Measurements from ENCODE around the gene NAV2.
"Not testable (repeated sequence)": the region's sequence is repeated elsewhere in the genome, so short reads cannot be mapped to it uniquely, and the experiment has no call there.

NAV2 gene

DNA sequence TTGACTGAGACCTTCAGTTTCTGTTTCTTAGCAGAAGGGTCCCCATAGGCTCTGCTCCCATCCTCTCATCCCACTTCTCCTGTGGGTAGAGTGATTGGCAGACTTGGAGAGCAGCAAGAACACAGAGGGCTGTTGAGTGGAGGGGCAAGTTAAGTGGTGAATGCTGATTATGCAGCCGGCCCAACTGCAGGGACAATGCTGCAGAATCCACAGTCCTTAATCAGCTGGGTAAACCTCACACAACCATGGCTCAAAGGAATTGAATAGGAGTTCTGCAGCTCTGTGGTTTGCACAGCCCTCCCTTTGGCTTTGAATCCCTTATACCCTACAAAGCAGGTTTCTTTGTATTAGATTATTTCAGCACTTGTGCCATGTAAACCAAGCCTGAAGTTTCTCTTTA is 161.1 kb downstream of the NAV2 start:
- no peak for DNase-seq

DNA sequence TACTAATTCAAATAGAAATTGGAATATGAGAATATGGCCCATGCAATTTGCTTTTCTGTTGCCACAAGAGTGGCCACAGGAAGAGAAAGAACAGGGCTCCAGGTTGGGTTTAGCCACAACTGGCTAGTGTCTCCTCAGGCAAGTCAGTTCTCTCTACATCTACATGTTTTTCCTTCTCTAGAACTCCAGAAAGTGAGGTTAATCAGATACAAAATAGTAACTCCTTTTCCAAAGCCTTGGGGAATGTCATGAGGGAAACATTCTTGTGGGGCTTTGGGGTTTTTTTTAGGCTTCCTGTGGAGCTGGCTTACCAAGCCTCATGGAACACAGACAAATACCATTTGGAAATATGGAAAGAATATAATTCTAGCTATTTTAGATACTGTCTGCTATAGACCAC is 161.6 kb downstream of the NAV2 start:
- DNase-seq, result no peak

DNA sequence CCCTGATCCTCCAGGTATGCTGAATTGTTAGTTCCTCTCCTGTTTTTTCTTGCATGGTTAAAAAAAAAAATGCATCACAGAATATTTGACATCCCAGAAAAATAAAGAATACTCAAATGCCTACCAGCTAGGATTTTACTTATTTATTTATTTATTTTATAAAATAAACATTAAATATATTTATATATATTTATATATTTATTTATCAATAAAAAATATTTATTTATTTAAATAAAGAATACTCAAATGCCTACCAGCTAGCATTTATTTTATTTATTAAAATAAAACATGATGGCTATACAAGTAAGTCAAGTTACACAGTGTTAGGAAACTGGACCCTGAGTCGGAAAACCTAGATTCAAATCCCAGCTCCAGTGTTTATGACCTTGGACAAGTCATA is 164.1 kb downstream of the NAV2 start:
- DNase-seq, result no peak

DNA sequence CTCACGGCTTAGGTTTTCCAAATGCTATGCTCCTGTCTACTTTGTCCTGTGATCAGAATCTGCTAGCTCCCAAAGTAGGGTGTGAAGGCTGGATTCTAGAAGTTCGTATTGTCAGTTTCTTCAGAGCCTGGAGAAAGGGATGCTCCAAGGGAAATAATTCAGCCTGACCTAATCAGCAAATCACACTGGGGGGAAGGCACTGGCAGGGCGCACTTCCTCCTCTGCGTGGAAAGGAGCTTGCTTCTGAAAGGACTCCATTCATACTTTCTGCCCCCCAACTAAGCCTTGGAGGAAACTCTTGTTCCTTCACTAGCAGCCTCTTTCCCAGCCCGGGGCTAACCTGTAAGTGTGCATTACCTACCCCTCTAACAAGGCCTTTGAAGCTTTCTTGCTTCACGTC is 165.9 kb downstream of the NAV2 start:
- no peak for DNase-seq

DNA sequence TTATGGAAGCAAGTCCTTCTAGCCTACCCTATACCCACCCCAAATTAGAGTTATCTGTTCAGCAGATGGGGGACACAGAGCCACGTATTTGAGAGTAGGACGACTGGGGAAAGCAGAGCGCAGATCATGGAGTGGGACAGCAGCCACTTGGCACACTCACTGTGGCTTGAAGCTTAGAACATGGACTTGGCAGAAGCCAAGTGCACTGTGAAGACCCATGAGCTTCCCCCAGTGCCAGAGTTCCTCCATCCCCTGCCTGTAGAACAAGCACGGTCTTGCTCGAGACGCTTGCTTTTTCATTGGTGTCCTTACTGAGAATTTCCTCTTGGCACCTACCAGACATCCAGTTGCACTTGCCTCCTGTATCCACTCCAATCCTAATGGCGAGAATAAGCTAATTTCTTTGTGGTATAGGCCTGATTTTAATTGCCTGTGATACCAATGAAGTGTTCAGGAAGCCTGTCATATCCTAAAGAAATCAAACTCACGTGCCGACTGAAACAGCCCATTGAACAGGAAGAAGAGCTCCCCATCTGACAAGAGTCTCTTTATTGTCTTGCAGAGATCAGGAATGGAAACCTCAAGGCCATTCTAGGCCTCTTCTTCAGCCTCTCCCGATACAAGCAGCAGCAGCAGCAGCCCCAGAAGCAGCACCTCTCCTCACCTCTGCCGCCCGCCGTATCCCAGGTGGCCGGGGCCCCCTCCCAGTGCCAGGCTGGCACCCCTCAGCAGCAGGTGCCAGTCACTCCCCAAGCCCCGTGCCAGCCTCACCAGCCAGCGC is 166.9 kb downstream of the NAV2 start:
- no peak for DNase-seq

DNA sequence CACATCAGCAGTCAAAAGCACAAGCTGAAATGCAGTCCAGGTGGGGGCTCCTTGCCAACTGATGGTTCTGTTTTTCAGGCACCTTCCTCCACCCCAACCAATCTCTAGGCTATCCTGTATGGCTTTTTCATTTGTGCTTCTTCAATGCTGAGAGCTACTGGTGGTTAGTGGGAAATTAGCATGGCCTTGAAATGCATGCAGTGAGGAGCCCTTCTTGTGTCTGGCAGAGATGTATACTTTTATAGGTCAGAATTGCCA is 167.4 kb downstream of the NAV2 start:
- DNase-seq, result no peak

DNA sequence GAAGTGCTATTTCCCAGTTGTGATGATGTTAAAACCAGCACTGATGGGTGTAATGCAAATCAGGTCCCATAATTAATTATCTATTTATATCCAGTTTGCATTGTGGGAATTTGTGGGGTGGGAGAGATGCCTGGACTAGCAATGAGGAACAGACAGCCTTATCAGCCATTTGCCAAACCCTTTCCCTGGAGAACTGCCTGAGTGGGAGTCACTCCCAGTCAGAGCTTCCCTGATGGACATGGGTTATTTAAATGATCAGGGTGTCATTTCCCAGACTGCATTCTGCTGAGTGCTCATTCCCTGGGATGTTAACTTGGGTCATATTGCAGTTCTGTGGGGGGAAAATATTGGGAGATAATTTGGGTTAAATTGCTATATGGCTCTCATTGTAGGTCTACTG is 168.5 kb downstream of the NAV2 start:
- no peak for DNase-seq

DNA sequence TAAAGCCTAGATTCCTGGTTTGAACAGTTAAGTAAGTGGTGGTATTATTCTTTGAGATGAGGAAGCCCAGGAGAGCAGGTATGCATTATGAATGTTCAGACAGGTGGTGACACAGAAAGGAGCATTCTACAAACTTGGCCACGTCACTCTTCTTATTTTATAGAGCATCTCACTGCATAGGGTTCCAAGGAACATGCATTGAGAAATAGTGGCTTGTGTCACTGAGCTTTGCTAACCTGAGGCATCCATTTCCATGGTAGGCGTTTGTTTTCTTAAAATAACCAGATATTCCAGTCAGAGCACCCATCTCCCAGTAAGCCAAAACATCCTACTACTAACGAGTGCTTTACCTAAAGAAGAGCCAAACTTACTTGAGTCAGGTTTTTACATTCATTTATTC is 169.7 kb downstream of the NAV2 start:
- DNase-seq, result no peak

DNA sequence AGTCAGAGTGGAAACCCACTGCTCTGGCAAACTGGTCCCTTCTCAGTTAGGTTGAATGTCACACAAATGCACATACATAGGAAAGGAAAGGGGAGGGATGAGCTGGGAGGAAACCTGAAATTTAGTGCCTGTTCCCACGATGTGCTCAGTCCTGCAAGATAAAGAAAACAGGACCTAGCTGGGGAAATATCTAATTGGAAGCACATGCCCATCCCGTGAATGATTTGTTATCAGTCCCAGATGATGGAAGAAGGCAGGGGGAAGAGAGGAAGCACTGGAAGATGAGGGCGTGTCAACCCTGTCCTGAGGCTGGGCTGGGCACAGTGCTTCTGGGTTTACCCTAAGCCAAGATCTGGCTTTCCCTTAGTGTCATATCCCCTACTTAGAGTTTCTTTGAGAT is 173.9 kb downstream of the NAV2 start:
- no peak for DNase-seq

DNA sequence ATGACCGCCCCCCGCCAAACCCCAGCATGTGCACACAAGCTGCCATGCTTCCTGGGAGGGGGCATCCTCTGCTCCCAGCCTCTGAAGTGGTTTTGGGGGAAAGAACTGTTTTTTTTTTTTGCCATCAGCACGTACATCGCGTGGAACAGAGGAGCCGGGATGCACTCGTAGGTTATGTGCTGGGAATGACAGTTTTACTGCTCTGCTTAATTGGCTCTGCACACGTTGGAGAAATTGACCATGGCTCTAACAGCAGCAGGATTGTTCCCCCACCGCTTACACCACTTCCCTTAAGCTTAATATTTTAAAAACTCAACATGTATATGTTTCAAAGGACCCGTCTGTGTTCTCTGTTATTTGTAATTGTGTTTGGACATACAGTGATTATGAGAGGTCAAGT is 175.2 kb downstream of the NAV2 start:
- no peak for DNase-seq

DNA sequence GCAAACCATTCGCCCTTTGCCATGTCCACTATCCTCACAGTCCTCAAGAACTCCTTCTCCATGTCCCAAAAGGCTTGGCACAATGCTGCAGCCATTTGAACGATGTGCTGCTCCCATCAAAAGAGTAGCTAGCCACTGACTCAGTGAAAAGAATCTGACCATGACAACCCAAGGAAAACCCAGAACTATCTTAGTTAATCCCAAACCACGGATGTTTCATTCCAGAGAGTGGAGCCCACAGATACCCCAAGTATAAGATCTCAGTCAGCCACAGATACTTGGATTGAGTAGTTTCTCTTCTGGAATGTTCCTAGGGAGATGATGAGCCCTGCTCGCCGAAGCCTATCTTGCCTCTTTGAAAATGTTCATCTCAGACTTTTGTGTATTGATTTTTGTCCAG is 176.9 kb downstream of the NAV2 start:
- no peak for DNase-seq

DNA sequence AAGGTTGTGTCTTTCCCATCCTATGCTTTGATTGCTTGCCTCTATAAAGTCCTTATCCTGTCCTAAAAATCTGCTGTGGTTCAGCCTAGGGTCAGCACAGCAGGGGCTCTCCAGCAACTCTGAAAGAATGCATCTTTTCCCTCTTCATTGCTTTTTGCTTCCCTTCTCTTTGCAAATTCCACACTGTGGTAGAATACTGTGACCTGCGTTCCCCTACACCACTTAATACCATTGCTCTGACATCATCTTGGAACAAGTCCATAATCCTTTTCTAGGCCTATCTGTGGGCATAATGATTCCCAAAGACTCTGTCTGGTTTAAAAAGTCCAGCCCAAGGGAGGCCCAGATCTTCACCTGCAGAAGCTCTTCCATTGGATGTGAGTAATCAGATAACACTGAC is 177.7 kb downstream of the NAV2 start:
- no peak for DNase-seq

DNA sequence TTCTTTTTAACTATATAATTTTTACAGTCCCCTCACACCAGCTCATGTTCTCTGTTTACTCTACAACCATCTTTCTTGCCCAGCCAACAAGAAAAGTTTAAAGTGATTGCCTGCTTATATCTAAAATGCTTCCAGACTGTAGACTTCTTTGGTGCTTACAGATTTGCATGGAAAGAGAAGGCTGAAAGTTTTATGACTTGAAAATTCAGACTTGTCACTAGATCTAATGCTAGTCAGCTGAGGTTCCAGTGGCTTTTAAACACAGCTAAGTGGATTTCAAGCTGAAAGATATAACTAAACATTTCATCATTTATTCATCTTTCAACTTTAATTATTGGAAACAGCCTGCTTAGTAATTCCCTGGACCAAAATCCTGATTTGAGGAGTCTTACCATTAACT is 178.4 kb downstream of the NAV2 start:
- DNase-seq, result no peak

DNA sequence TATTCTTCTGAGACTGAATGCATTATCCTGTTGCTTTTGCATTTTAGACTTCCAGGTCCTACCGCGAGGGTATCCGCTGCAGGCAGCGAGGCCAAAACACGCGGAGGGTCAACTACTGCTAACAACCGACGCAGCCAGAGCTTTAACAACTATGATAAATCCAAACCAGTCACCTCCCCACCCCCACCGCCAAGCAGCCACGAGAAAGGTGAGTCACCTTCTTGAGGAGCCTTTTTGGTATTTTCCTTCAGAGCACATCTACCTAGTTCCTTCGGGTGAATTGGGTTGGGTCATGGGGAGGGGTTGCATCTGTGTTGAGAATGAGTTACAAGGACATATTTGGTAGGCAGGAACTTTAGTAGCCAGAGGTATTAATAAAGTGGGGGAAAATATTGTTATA is 179.8 kb downstream of the NAV2 start:
- no peak for DNase-seq

DNA sequence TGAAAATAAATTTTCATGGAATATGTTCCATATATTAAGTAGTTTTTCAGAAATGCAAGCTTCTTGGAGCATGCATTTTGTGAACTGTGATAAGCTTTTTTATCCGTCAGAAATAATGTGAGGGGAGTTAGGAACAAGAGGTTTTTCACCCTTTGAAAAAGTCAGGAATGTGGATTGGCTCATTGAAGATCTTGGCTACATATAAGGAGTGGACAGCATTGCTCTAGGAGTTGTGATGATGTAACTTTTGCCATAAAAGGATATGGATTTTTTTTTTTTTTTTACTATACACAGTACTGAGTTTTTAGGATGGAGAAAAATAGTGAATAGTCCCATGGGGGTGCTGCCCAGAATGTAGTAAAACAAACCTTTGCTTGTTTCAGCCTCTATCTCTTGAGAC is 180.2 kb downstream of the NAV2 start:
- no peak for DNase-seq

DNA sequence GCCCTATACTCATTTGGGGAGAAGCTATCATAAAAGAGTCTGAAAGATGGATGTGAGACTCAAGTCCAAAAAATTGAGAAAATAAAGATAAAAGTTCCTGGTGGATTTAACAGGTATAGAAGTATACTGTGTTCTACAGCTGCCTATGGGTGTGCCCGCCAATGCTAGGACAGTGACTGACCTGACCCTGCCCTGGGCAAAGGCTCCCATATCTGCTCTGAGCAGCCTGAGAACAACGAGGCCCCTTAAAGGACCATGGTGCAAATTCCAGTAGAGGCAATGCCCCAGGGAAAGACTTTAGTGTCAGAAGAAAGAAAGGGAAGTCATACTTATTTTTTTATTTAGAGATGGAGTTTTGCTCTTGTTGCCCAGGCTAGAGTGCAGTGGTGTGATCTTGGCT is 181.8 kb downstream of the NAV2 start:
- DNase-seq, result no peak

DNA sequence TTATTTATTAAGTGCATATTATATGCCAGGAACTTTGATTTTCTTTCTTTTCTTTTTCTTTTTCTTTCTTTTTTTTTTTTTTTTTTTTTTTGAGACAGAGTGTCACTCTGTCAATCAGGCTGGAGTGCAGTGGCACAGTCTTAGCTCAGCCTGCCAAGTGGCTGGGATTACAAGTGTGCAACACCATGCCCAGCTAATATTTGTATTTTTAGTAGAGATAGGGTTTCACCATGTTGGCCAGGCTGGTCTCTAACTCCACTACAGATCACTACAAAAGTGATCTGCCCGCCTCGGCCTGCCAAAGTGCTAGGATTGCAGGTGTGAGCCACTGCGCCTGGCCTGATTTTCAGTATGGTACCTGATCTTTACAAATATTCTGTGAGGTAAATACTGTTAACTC is 182.4 kb downstream of the NAV2 start:
- not testable (repeated sequence) for DNase-seq

DNA sequence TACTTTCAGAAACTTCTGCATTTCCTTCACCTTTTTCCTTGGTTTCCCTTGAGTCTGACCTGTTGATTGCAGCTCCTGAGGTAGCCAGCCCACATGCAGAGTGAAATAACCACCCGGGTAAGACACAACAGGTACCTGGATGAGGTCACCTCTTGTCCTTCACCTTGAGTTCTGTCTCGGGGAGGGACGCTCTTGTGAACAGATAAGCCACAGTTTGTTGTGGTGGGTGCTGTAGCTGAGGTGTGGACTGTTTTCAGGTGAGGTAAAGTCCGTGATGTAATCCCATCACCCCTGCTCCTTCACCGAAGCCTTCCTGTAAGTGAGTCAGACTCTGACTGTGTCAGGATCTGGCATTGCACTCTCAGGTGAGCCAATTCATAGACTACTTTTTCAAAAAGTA is 183.1 kb downstream of the NAV2 start:
- no peak for DNase-seq

DNA sequence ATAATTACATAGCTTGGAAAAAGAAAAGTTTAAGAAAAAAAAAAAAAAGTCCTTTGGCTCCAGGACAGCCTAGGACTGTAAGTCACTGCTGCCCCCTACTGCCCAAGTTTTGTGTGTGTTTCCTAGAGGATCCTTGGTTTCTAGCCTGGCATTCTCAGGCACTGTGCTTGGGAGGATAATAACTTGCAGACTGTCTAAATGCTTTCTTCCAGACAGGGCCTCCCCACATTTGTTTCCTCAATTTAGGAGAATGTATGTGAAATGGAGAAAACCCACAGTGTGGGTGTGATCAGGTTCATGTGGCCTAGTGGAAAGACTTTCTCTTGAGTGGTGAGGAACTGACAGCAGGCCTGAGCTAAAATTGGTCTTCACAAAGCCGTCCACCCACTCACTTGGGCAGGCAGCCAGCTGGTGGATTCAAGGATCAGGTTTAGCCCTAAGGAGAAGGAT is 191.0 kb downstream of the NAV2 start:
- DNase-seq, result peak; percentile 18

DNA sequence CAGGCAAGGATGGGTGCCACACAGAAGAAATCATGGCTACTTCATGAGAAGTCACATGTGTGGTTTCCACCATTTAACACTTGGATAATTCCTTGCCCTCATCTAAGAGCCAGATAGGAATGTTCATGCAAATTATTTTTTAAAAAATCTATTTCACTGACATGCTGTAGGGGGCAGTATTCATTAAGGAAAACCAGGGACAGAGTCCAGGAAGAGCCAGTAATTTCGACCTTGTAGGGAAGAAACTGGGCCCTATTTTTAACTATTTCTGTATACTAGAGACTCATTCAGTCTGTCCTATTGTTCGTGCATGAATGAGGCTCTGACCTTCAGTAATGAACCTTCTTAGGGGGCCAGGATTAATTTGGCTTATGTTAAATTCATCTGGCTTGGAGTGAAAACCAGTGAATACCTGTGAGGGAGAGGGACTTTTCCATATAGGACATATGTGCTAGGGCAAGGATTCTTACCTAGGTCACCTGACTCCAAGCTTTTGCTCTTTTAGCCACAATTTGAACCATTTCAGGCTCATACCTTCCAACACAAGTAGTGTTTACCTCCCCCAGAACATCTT is 192.7 kb downstream of the NAV2 start:
- DNase-seq, result no peak

DNA sequence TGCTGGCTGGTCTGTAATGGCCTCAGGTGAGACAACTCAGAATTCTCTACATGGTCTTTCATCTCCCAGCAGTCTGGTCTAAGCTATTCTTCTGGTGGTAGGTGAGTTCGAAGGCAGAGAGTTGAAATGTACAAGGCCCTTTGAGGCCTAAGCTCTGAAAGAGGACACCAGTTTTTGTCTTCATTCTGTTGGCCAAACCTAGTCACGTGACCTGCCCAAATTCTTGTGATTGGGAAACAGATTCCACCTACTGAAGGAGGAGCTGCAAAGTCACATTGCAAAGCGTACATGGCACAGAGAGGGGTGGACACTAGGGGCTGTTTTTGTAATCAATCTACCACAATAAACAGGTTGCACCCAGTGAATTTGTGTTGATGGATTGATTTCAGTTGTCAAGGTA is 193.5 kb downstream of the NAV2 start:
- no peak for DNase-seq

DNA sequence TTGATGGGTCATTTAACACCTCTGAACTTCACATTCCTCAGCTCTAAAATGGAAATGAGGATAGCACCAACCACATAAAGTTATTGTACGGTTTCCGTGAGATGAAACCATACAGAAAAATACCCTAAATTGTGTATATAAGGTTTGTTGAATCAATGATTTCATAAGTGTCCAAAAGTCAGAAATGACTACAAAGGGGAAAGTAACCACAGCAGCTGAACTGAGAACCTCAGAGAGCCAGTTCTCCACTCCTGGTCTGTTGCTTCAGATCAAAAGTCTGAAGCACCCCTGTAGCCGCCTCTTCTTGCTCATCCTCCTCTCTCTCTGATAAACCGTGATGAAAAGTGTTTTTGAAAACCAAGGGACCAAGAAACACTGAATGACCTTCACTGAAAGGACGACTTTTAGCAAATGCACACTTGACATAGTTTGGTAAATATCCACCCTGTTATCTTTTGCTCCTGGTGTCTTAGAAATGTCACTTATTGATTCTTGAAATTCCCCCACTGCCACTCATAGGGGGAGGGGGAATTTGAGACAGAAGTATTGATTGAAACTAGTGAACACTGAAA is 194.5 kb downstream of the NAV2 start:
- no peak for DNase-seq

DNA sequence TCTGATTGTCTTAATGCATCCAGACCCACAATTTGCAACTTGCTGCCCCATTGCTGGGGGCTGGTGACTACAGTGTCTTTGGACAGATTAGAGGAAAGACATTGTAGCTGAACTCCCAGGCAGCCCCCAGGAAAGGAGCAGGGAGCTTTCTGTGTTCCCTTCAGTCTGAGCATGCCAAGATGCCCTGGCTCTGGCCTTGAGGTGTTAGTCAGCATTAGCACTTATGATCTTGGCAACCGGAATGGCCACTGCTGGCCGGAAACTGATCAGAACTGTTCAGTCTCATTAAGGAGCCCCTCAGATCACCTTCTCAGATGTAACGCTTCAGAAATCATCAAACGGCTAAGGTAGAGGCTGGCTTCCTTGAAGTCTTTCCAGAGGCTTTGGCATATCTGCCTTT is 195.2 kb downstream of the NAV2 start:
- no peak for DNase-seq

DNA sequence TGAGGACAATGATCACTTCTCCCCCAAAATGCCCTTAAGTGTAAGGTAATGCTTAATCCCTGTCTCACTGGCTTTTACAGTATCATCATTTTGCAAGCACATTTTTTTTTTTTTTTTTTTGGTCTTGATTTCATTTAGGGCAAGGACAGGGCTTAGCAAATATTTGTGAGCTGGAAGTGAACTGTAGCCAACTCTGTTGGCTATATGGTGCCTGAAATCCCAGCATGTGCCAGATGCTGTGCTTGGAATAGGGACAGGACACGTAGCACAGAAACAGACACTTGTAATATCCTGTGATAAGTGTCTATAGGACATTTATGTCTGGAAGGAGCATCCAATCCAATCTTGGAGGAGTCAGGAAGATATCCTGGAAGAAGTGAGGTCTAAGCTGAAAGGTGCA is 198.3 kb downstream of the NAV2 start:
- DNase-seq, result no peak
